Right lobe of liver (tissue), 6 donors: ENCODE results near the gene PTRHD1. TPM values are rescaled to one million over a fixed set of nuclear protein-coding genes. Genes with fewer than 3 reads are reported as not detected.
"Not testable (repeated sequence)": the region's sequence is repeated elsewhere in the genome, so short reads cannot be mapped to it uniquely, and the experiment has no call there.

ENCODE experiments used
- ATAC-seq, 4 donors: fragments of 200-7000 bp; cut with Tn5 transposase; one replicate each; pipeline ENCODE4 v1.9.1; 2020; ENCODE audit warnings: mild to moderate bottlenecking in 4 of 4, moderate library complexity in 4 of 4
- DNase-seq, 3 donors: peaks; one replicate each; pipeline ENCODE4 v3.0.0-alpha.2; 2020
- H3K27ac ChIP-seq, 3 donors: fragments of 200-600 bp; one replicate each; pipeline ENCODE4 v1.8.0; 2022
- H3K27me3 ChIP-seq, 2 donors: fragments of 200-600 bp; one replicate each; pipeline ENCODE4 v1.8.0; 2022
- H3K36me3 ChIP-seq, 4 donors: fragments of 200-600 bp; sonication (generic) in 1 of 4; one replicate each; pipeline versions ENCODE4 v1.5.1 to v1.8.0; 2017 to 2022; ENCODE audit warnings: control low read depth in 1 of 4
- H3K4me1 ChIP-seq, 4 donors: fragments of 200-600 bp; sonication (generic) in 1 of 4; one replicate each; pipeline versions ENCODE4 v1.5.1 to v1.8.0; 2017 to 2022; ENCODE audit warnings: control low read depth in 1 of 4
- H3K4me3 ChIP-seq, 3 donors: fragments of 200-600 bp; one replicate each; pipeline ENCODE4 v1.8.0; 2022
- H3K9me3 ChIP-seq, 4 donors: fragments of 200-600 bp; sonication (generic) in 1 of 4; one replicate each; pipeline versions ENCODE4 v1.5.1 to v1.8.0; 2017 to 2022; ENCODE audit warnings: control low read depth in 1 of 4
- POLR2A ChIP-seq: fragments of 450-650 bp; IDR thresholded peaks from one replicate; pipeline ENCODE4 v1.6.1; 2017; ENCODE audit warnings: antibody characterized with exemption, mild to moderate bottlenecking
- WGBS: methylation state at CpG from one replicate; pipeline ENCODE4 v1.1.6; 2018; ENCODE audit warnings: low coverage, low lambda C conversion rate; ENCODE audit not compliant: insufficient coverage; ENCODE audit errors: missing lambda C conversion rate; 5-methylcytosine and 5-hydroxymethylcytosine counted together
- intact Hi-C, 2 donors: fragments of 100-400 bp; cut with DNase I; formaldehyde crosslinking; loops; one replicate each; pipeline versions ENCODE4 v1.11.2 to v1.14.1; 2022
- total RNA-seq, 6 experiments: library from RNA; depleted of rRNA in 2 of 6; stranded (reverse); fragments of >200 nt in 2 of 6; fragmentation: NEBNext Ultra II Directional in 3 of 6; extraction: Animal tissue kit (Norgen Biotek cat#: 25700) in 3 of 6; gene quantifications; one replicate each; pipeline versions ENCODE4 v1.1.0 to v1.2.4, GENCODE V29; 2016 to 2023
- TF ChIP-seq, protein P1 (sequence below), 4 donors: fragments of 200-600 bp in 3 of 4; fragments of 450-650 bp in 1 of 4; IDR thresholded peaks; one replicate each; pipeline versions ENCODE4 v1.5.1 to v1.8.0; 2016 to 2022; ENCODE audit warnings: antibody characterized with exemption in 4 of 4, mild to moderate bottlenecking in 2 of 4
- donor health status: DM: no; HTN: yes; CAD: no.
- donor health status: DM: no; HTN: no; CAD: no.
- donor health status: DM: no; HTN: no; CAD: no.
- donor health status: DM: no; HTN: yes; CAD: no.
- donor health status: DM: no; HTN: yes; CAD: no.

Gene PTRHD1
- total RNA-seq, 6 experiments from 2014 or later = 10.1 to 16.4 (median 15.3) TPM

DNA sequence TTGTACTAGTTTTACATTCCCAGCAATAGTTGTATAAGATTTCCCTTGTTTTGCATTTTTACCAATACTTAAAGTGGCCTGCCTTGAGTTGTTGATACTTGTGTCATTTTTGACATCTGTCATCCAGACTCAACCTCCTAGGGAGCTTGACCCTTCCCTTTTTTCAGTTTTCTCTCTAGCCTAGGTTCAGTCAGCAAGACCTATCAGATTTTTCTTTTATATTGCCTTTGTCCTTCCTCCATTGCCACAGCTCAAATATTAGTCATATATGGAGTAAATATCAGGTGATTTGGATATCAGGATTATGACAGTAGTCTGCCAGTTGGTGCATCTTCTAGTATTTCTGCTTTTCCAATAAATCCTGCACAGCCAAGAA lies 13.5 kb upstream of the PTRHD1 start:
- TF ChIP-seq, protein P1, sequence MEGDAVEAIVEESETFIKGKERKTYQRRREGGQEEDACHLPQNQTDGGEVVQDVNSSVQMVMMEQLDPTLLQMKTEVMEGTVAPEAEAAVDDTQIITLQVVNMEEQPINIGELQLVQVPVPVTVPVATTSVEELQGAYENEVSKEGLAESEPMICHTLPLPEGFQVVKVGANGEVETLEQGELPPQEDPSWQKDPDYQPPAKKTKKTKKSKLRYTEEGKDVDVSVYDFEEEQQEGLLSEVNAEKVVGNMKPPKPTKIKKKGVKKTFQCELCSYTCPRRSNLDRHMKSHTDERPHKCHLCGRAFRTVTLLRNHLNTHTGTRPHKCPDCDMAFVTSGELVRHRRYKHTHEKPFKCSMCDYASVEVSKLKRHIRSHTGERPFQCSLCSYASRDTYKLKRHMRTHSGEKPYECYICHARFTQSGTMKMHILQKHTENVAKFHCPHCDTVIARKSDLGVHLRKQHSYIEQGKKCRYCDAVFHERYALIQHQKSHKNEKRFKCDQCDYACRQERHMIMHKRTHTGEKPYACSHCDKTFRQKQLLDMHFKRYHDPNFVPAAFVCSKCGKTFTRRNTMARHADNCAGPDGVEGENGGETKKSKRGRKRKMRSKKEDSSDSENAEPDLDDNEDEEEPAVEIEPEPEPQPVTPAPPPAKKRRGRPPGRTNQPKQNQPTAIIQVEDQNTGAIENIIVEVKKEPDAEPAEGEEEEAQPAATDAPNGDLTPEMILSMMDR (IDR thresholded peaks at IDR 0.05) = no peak
- no peak for TF ChIP-seq POLR2A
- ATAC-seq = no peak
- Histone ChIP-seq H3K27me3 (no peaks in the 10 kb centered on the region), H3K4me3 (no peak overlapping the region), H3K36me3 (peaks cover 0 to 2% (median 0%) of the 10 kb centered on the region in 4 donors), H3K27ac (no peak overlapping the region), H3K9me3 (no peaks in the 10 kb centered on the region), H3K4me1 (no peaks in the 10 kb centered on the region)
- no peak for DNase-seq
- intact Hi-C loops = no loop called here

DNA sequence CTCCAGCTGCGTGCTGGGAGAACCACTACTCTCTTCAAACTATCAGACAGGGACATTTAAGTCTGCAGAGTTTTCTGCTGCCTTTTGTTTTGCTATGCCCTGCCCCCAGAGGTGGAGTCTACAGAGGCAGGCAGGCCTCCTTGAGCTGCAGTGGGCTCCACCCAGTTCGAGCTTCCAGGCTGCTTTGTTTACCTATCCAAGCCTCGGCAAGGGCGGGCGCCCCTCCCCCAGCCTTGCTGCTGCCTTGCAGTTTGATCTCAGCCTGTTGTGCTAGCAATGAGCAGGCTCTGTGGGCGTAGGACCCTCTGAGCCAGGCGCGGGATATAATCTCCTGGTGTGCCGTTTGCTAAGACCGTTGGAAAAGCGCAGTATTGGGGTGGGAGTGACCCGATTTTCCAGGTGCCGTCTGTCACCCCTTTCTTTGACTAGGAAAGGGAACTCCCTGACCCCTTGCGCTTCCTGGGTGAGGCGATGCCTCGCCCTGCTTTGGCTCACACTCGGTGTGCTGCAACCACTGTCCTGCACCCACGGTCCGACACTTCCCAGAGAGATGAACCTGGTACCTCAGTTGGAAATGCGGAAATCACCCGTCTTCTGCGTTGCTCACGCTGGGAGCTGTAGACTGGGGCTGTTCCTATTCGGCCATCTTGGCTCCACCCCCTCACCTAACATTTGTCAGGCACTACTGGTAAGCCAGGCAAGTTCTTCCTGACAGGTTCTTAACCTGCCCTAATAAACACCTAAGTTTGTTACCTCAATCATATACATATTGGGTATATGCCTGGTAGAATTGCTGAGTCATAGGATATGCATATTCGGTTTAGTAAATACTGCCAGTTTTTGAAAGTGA lies 12.8 kb upstream of the PTRHD1 start:
- 92% methylated on average over 5 of the region's 25 CpGs for WGBS
- H3K36me3 ChIP-seq, intact Hi-C loops, H3K4me3 ChIP-seq, ATAC-seq, H3K27ac ChIP-seq, DNase-seq, H3K27me3 ChIP-seq, H3K9me3 ChIP-seq, H3K4me1 ChIP-seq: not testable (repeated sequence)

DNA sequence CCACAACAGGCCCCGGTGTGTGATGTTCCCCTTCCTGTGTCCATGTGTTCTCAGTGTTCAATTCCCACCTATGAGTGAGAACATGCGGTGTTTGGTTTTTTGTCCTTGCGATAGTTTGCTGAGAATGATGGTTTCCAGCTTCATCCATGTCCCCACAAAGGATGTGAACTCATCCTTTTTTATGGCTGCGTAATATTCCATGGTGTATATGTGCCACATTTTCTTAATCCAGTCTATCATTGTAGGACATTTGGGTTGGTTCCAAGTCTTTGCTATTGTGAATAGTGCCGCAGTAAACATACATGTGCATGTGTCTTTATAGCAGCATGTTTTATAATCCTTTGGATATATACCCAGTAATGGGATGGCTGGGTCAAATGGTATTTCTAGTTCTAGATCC lies 7.3 kb upstream of the PTRHD1 start:
- ATAC-seq, H3K36me3 ChIP-seq, H3K27ac ChIP-seq, DNase-seq, H3K27me3 ChIP-seq, H3K9me3 ChIP-seq, H3K4me1 ChIP-seq, intact Hi-C loops, H3K4me3 ChIP-seq: not testable (repeated sequence)
- 93% methylated on average over 5 of the region's 5 CpGs for WGBS

DNA sequence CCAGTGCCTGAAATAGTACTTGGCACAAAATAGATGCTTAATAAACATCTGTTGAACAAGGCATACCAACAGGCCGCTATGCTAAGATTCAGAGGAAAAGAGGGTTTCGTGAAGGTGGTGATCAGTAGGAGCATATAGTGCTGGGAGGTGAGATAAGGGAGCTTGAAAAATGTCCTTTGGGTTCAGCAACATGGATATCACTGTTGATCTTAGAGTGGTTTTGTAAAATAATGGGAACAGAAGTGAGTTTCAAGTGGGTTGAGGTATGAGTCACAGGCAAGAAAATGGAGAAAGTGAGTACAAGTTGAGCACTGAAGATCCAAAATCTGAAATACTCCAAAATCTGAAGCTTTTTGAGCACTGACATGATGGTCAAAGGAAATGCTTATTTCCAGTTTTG lies 4.5 kb upstream of the PTRHD1 start:
- WGBS = 100% methylated on average over 2 of the region's 2 CpGs
- TF ChIP-seq POLR2A = no peak
- TF ChIP-seq, protein P1 (IDR thresholded peaks at IDR 0.05) = no peak

DNA sequence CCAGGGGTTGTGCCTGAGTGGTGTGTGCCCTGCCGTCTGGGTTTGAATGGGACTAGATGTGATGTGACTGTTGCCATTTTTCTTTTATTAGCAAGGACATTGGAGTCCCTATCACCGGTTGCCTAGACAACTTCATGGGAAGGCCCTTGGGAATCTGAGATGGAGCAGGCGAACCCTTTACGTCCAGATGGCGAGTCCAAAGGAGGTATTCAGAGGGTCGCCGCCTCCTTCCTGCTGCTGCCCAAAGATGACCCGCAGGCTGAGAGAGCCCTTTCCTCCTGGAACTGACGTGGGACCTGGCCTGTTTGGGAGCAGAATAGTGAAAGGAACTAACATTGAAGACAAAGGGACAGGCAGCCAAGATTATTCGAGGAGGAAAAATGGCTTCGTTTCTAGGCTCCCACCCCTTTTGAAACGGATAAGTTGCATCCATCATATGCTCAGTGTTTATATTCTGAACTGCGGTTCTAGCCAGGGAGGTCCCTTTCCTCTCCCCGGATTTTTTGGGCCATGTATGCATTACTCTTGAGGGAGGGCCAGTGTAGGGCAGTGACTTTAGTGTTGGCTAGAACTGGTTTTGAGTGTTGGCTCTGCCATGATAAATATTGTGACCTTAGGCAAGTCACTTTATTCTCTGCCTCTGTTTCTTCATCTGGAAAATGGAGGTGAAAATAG lies 707 bp upstream of the PTRHD1 start:
- Histone ChIP-seq H3K27ac (no peak overlapping the region), H3K27me3 (no peaks in the 10 kb centered on the region), H3K4me3 (peak overlapping the region; percentile 66 to 88 (median 70)), H3K4me1 (peaks cover 0 to 12% (median 0%) of the 10 kb centered on the region in 4 donors), H3K36me3 (no peaks in the 10 kb centered on the region), H3K9me3 (no peaks in the 10 kb centered on the region)
- TF ChIP-seq POLR2A = no peak
- TF ChIP-seq, protein P1 (IDR thresholded peaks at IDR 0.05) = no peak
- 10% methylated on average over 13 of the region's 14 CpGs for WGBS
- DNase-seq (no peak), ATAC-seq (no peak)
- intact Hi-C loops = no loop called here

More for the DNA sequence above, 4.5 kb upstream of the PTRHD1 start:
- H3K27ac ChIP-seq = no peak overlapping the region
- no peaks in the 10 kb centered on the region for H3K9me3 ChIP-seq
- peaks cover 0 to 7% (median 0%) of the 10 kb centered on the region in 4 donors for H3K4me1 ChIP-seq
- no peak overlapping the region for H3K4me3 ChIP-seq
- H3K36me3 ChIP-seq = no peaks in the 10 kb centered on the region
- H3K27me3 ChIP-seq = no peaks in the 10 kb centered on the region
- no peak for DNase-seq
- no peak for ATAC-seq
- intact Hi-C loops = no loop called here
